Measurements from ENCODE around the gene SYMPK. TPM values are rescaled to one million over a fixed set of nuclear protein-coding genes. Genes with fewer than 3 reads are reported as not detected.
A peak's percentile ranks its signal among the peaks of the same experiment; 100 is the strongest.
"Not testable (repeated sequence)": the region's sequence is repeated elsewhere in the genome, so short reads cannot be mapped to it uniquely, and the experiment has no call there.

Gene SYMPK
- total RNA-seq: 58.0 and 58.2 TPM in 2 replicates

DNA sequence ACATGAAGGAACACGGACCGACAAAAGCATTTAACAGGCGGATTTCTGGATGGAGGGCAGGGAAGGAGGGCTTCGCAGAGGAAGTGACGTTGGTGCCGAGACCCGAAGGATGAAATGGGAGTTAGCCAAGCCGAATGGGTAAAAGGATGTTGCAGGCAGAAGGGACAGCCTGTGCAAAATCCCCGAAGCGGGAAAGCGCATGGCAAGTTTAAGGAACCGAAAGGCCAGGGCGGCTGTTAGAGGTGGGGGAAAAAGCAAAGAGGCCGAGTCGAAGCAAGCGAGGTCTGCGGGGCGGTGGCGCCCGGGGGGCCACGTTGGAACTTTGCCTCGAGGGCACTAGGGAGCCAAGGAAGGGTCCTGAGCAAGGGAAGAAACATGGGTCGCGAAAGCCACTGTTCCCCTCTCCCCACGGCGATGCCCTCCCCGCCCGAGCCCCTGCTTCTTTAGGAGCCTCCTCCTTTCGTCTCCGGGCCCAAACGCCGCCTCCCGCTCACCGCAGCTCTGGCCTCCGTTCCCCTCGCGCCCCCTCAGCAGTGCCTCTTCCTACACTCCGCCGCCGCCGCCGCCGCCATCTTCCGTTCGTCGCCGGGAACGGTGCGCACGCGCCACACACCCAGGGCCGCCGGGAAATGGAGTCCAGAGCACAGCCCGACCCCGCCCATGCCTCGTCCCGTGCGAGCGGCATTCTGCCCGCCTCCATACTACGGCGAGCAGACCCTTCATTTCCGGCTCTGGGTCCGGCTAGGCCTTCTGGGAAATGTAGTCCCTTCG, at the start of gene SYMPK:
SYMPK (minus strand) TSS at position 584 of the 771 bp plus-strand sequence. CDS start 8,652 bp downstream, outside the sequence.
- DNase-seq (ENCODE audit: extremely low read depth, low read depth, low spot score): peak; percentile 85

DNA sequence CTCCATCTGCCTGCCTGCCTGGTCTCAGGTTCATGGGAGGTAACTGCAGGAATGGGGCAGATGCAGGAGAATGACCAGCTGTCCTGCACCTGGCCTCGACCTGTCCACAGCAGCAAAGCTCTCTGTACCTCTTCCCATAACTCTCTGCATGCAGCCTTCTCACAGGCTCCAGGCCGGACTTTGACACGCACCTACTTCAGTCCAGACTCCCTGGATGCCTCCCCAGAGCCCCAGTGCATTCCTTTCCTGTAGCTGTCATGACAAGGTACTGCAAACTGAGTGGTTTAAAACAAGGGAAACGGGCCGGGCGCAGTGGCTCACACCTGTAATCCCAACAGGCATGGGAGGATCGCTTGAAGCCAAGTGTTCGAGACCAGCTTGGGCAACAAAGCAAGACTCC, 48.3 kb upstream of the SYMPK start:
- no peak for DNase-seq (ENCODE audit: extremely low read depth, low read depth, low spot score)

DNA sequence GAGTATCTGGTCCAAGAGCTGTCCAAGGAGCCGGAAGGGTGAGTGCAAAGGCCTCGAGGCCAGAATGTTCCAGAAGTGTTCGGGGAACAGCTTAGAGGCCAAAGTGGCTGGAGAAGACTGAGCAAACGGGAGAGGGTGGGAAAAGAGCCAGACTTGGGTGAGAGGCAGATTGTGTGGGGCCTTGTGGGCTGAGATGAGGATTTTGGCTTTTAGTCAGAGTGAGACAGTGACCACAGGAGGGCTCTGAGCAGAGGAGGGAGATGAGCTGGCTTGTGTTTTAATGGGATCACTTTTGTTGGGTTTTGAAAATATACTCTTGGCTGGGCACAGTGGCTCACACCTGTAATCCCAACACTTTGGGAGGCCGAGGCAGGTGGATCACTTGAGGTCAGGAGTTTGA, 46.0 kb upstream of the SYMPK start:
- DNase-seq (ENCODE audit: extremely low read depth, low read depth, low spot score): no peak

DNA sequence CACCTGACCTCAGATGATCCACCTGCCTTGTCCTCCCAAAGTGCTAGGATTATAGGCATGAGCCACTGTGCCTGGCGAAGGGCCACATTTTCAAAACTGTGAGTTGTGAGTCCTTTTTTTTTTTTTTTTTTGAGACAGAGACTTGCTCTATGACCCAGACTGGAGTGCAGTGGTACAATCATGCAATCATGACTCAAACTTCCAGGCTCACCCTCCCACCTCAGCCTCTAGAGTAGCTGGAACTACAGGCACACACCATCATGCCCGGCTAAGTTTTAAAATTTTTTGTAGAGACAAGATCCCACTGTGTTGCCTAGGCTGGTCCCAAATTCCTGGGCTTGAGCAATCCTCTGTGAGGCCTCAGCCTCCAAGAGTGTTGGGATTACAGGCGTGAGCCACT, 43.3 kb upstream of the SYMPK start:
- DNase-seq (ENCODE audit: extremely low read depth, low read depth, low spot score): no peak

DNA sequence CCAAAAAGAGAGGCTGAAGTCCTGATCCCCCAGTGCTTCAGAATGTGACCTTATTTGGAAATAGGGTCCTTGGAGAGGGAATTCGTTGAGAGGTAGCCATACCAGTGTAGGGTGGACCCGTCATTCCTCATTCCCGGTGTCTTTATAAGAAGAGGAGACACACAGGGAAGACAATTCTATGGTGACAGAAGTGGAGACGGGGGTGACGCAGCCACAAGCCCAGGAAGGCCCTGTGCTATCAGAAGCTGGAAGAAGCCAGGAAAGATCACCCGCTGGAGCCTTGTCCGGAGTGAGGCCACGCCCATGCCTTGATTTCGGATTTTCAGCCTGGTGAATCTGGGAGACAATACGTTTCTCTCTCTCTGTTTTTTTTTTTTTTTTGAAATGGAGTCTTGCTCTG, 42.1 kb upstream of the SYMPK start:
- DNase-seq (ENCODE audit: extremely low read depth, low read depth, low spot score): no peak

DNA sequence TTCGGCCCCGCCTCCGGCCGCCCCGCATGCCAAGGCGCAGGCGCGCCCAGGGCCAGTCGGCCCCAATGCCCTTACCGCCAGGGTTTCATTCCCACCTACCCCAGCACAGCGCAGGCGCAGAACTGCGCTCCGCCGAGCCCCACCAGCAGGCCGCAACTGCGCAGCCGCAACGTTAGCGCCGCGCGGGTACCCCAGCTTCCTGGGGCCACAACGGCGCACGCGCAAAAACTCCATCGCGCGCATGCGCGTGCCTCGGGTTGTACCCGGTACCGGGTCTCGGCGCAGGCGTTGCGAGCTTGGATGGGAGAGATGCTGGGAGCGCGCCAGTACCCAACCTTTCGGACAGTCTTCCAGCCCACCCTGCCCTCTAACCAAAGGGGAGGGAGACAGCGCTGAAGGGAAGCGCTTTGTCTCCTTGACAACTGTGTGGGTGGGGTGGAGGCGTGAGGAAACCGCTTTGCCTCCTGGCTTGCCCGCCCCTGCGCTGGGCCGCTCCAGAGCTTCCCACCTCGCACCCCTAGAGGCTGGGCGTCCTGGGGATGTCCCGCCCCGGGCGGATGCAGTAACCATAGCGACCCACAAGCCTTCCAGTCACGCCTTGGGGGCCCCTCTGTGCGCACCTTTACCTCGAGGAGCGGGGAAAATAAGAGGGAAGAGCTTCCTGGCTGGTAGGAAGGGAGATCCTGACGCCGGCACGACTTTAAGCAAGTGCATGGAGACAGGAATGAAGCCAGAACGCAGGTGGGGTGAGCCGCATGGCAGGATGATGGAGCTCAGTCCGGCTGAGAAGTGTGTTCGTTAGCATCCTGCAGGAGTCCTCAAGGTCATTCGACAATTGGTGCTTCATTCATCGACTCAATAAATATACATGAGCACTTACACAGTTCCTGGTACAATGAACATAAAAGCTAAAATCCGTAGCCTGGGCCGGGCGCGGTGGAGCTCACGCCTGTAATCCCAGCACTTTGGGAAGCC, 40.0 kb upstream of the SYMPK start:
- peak; percentile 75 for DNase-seq (ENCODE audit: extremely low read depth, low read depth, low spot score)

DNA sequence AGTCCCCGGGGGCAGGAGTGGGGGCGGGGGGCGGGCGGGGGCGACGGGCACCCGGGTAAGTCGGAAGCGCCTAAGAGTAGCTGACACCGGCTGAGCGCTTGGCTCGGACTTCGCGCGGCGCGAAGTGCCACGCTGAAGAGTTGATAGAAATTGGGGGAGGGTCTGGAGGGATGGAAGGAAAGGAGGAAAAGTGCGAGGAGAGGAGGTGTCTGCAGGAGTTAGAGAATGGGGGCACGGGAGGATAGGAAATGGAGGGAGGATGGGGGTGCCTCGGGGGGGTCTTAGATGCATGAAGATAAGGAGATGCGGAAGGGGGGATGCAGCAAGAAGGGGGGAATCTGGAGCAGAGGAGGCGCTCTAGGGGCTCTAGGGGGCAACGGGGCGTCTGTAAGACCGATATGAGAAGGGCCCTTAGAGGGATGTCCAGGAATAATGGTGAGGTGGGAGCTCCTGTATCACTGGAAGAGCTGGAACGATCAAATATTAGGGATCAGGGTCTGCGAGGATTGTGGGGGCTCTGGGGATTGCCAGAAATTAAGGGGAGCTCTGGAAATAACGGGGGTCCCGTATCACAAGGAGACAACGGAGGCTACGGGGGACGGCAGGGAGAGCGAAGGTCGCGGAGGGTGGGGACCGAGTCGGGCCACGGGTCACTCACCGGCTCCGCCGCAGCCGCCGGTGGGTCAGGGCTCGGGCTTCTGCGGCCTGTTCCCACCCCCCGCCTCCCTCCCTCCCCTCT, 39.1 kb upstream of the SYMPK start, which contains the start of gene MYPOP:
MYPOP (minus strand) TSS at position 702 of the 739 bp plus-strand sequence. CDS start 840 bp downstream, outside the sequence.
- DNase-seq (ENCODE audit: extremely low read depth, low read depth, low spot score): no peak

DNA sequence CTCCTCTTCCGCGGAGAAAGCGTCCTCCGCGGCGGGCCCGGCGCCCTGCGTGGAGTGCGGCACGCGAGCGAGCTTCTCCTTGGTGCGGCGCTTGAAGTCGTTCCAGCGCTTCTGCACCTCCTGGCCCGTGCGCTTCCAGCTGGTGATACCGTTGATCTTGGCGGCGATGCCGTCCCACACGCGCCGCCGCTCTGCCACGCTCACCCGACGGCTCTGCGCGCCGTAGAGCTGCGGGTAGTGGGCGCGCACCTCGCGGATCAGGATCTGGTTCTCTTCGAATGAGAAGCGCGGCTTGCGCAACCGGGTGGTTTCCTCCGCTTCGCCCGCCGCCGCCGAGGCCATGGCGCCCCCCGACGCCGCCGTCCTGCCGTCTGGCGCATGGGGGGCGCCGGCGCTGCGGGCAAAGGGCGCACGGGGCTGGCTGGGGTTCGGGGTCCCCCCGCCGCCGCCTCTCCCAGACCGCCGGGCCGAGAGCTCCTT, 38.5 kb upstream of the SYMPK start:
- DNase-seq (ENCODE audit: extremely low read depth, low read depth, low spot score): no peak

DNA sequence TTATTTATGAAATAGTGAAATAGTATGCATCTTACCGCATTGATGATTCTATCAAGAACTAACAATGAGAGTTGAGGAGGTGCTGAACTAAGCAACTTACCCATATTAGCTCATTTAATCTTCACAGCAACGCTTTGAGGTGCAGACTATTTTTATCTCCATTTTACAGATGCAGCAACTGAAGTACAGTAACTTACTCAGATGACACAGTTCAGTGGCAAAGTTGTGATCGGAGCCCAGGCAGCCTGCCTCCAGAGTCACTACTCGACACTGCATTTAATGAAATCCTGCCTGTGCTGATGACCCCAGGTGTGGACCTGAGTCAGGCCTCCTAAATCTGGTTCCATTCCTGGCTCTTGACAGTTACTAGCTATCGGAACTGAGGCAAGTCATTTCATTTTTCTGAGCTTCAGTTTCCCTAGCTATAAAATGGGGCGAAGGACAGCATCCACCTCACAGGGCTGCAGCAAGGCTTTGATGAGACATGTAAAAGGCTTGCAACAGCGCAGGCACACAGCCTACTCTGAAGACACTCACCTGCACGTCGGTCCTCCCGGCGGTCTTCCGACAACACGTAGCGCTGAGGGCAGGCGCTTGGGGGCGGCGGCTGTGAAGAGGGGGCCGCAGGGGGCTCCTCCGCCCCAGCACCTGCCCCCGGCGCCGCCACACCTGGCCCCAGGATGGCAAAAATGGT, 37.9 kb upstream of the SYMPK start:
- DNase-seq (ENCODE audit: extremely low read depth, low read depth, low spot score): no peak

DNA sequence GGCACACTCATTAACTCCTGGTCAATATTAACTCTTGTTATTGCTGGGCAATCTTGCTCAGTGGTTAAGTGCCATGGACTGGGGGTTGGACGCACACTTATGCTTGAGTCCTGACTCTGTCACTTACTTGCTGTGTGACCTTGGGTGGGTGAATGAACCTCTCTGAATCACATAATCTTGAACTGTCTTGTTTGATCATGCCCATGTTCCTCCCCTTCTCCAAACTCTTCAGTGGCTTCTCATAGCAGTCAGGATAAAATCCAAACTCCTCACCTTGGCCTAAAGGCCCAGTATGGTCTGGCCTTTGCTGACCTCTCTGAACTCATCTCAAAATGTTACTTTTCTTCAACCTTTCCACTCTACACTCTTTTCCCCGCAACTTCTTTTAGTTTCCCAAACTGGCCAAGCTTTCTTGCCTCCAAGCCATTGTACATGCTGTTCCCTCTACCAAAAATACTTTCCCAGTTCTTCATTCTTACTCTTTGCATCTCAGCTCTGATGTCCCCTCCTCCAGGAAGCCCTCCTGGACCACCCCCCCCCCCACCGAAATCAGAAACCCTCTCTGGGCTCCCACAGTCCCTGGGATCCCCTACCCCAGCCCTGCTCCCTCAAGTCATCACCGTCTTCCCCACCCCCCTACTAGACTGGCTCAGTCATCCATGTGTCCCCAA, 37.1 kb upstream of the SYMPK start:
- no peak for DNase-seq (ENCODE audit: extremely low read depth, low read depth, low spot score)

DNA sequence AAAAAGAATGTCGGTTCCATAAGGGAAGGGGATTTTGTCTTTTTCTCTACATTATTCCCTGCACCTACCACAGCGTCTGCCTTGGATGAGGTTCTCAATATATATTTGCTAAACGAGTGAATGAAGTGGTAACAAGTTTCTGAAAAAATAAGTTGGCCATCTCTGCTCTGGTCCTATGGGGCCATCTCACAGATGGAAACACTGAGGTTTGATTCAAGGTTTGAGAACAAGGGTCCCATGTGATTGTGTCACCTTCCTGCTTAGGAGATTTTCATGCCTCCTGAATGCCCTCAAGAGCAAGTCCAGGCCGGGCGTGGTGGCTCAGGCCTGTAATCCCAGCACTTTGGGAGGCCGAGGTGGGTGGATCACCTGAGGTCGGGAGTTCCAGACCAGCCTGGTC, 36.3 kb upstream of the SYMPK start:
- no peak for DNase-seq (ENCODE audit: extremely low read depth, low read depth, low spot score)

DNA sequence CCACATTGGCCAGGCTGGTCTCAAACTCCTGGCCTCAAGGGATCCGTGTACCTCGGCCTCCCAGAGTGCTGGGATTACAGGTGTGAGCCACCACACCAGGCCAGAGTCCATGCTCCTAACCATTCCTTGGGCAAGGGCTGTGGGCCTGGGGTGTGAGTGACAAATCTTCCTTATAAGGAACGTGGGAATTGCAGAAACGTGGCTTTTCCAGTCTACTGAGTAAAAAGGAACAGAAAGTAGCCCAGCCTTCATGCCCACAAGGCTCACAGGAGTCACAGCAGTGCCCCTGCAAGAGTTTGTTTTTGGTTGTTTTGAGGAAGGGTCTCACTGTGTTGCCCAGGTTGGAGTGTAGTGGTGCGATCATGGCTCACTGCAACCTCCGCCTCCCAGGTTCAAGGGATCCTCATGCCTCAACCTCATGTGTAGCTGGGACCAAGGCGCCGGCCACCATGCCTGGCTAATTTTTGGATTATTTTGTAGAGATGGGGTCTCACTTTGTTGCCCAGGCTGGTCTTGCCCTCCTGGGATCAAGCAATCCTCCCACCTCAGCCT, 34.4 kb upstream of the SYMPK start:
- DNase-seq (ENCODE audit: extremely low read depth, low read depth, low spot score): no peak

DNA sequence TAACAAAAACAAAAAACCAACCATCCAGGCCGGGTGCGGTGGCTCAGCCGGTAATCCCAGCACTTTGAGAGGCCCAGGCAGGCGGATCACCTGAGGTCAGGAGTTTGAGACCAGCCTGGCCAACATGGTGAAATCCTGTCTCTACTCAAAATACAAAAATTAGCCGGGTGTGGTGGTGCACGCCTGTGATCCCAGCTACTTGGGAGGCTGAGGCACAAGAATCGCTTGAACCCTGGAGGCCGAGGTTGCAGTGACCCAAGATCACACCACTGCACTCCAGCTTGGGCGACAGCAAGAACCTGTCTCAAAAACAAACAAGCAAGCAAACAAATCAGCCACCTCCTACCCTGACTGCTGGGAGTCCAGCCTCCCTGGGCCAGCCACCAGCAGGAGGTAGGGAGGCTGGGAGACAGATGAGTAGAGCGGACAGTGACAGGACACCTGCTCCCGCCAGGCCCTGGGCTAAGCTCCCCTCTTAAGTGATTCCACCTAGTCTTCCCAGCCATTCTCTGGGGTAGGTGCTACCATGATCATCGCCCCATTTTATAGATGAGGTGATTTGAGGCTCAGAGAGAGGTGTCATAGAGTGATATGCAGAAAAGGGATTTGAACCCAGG, 33.1 kb upstream of the SYMPK start:
- DNase-seq (ENCODE audit: extremely low read depth, low read depth, low spot score): not testable (repeated sequence)

DNA sequence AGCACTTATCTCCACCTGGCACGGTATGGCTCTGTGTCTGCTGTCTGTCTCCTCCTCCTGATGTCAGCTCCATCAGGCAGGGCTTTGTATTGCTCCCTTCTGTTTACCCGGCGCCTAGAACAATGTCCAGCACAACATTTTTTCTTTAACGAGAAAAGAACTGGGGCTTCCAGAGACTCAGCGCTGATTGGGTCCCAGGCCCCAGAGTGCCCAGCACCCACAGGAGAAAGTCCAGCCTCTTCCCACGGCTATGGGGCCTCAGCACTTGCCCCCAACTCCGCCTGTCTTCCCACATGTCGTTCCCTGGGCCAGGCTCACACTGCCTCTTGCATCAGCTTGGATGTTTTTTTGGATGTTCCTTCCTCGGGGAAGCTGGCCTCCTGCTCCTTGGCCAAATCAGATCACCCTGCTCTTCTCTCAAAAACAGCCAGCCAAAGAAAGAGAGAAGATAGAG, 32.6 kb upstream of the SYMPK start:
- no peak for DNase-seq (ENCODE audit: extremely low read depth, low read depth, low spot score)

DNA sequence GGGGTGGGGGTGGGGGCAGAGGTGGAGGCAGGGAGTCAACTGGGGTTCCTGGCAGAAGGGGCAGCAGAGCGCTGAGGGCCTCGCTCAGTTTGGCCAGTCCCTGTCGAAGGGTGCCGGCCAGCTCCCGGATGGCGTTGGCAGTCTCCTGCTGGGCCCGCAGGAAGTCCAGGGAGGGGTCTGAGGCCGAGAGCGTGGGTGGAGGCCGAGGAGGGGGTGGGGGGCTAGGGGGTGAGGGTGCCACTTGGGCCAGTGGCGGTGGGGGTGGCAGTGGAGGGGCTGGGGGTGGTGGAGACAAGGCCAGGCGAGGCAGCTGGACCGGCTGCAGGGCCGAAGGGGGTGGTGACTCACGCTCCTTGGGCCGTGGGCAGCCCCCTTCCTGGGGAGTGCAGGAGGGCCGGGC, 27.9 kb upstream of the SYMPK start:
- no peak for DNase-seq (ENCODE audit: extremely low read depth, low read depth, low spot score)

DNA sequence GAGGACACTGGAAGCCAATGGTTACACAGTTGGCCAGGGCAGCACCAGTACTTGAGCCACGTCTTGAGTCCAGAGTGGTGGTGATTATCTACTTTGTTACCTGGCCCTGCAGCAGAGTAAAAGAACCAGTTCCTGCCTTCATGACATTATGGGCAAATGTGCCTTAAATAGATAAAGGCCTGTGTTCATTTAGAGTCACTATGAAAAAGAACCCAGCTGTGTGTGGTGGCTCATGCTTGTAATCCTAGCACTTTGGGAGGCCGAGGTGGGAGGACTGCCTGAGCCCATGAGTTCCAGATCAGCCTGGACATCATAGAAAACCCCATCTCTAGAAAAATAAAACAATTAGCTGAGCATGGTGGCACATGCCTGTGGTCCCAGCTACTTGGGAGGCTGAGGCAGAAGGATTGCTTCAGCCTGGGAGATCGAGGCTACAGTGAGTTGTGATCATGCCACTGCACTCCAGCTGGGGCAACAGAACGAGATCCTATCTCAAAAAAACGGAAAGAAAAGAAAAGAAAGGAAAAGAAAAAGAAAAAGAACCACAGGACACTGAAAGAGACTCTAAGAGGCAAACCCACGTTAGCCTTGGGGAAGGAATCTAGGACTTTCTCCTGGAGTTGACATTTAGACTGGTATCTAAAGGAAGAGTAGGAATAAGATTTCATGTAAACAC, 26.4 kb upstream of the SYMPK start:
- no peak for DNase-seq (ENCODE audit: extremely low read depth, low read depth, low spot score)

DNA sequence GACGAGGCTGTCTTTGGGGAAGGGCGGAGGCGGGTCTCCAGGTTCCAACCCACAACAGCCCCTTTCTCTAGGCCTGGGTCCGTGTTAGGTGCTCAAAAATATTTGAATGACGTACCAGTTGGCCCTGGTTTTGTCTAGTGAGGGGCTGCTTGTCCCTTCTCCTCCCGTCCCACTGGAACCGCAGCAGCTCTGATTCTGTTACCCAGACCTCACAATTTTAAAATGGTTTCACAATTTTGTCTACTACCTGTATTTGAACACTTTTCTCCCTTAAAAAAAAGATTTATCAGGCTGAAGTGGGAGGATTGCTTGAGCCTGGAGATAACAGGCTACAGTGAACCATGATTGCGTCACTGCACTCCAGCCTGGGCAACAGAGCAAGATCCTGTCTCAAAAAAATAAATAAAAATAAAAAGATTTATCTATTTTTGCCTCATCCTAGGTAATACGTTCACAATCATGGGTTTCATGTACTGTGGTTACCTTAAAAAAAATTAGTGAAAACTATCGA, 24.3 kb upstream of the SYMPK start:
- no peak for DNase-seq (ENCODE audit: extremely low read depth, low read depth, low spot score)
